OCI-LY1 (cell line): Measurements from ENCODE around the gene NETO1.

Experiments
- CTCF ChIP-seq: fragments of 200-600 bp; sonication (generic), shearing (Covaris generic); IDR thresholded peaks from 2 replicates; pipeline ENCODE4 v1.5.1; 2017; ENCODE audit warnings: mild to moderate bottlenecking, antibody characterized with exemption, low read length, moderate library complexity, mixed read lengths
- EZH2 ChIP-seq: fragments of 200-600 bp; sonication (generic), shearing (Covaris generic); IDR thresholded peaks from 2 replicates; pipeline ENCODE4 v1.8.0; 2017; ENCODE audit warnings: borderline replicate concordance, mixed run types, mild to moderate bottlenecking, antibody characterized with exemption, low read length, moderate library complexity, mixed read lengths

- TF ChIP-seq CTCF, result no peak
- no peak for TF ChIP-seq EZH2
Measured at GRCh38 chr18:72868585-72869225, 918 bp upstream of the NETO1 start.
